ENCODE measurements around the gene ARHGEF16. TPM values are rescaled to one million over a fixed set of nuclear protein-coding genes. Genes with fewer than 3 reads are reported as not detected.

The ARHGEF16 gene
- total RNA-seq, 1 experiment from 2014 or later, result 17.2 TPM

- TF ChIP-seq, protein P1, sequence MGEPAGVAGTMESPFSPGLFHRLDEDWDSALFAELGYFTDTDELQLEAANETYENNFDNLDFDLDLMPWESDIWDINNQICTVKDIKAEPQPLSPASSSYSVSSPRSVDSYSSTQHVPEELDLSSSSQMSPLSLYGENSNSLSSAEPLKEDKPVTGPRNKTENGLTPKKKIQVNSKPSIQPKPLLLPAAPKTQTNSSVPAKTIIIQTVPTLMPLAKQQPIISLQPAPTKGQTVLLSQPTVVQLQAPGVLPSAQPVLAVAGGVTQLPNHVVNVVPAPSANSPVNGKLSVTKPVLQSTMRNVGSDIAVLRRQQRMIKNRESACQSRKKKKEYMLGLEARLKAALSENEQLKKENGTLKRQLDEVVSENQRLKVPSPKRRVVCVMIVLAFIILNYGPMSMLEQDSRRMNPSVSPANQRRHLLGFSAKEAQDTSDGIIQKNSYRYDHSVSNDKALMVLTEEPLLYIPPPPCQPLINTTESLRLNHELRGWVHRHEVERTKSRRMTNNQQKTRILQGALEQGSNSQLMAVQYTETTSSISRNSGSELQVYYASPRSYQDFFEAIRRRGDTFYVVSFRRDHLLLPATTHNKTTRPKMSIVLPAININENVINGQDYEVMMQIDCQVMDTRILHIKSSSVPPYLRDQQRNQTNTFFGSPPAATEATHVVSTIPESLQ (CRISPR knock-in tag; IDR thresholded peaks at IDR 0.05), result no peak
- no peak for TF ChIP-seq AFF4 (CRISPR knock-in tag; IDR thresholded peaks at IDR 0.05; ENCODE audit: borderline replicate concordance)
- TF ChIP-seq CREM (CRISPR knock-in tag; IDR thresholded peaks at IDR 0.05), result no peak
- TF ChIP-seq IRF2 (CRISPR knock-in tag; IDR thresholded peaks at IDR 0.05; ENCODE audit: borderline replicate concordance, low read depth), result no peak
- TF ChIP-seq ELF4 (CRISPR knock-in tag; IDR thresholded peaks at IDR 0.05; ENCODE audit: low read depth), result no peak
- no peak for TF ChIP-seq TCF7 (CRISPR knock-in tag; IDR thresholded peaks at IDR 0.05; ENCODE audit: low read depth)
- TF ChIP-seq ESRRA (CRISPR knock-in tag; IDR thresholded peaks at IDR 0.05; ENCODE audit: borderline replicate concordance), result no peak
- no peak for TF ChIP-seq MYBL2 (CRISPR knock-in tag; IDR thresholded peaks at IDR 0.05)
- TF ChIP-seq SP1 (CRISPR knock-in tag; conservative IDR thresholded peaks at IDR 0.05), result no peak
- TF ChIP-seq, protein P2, sequence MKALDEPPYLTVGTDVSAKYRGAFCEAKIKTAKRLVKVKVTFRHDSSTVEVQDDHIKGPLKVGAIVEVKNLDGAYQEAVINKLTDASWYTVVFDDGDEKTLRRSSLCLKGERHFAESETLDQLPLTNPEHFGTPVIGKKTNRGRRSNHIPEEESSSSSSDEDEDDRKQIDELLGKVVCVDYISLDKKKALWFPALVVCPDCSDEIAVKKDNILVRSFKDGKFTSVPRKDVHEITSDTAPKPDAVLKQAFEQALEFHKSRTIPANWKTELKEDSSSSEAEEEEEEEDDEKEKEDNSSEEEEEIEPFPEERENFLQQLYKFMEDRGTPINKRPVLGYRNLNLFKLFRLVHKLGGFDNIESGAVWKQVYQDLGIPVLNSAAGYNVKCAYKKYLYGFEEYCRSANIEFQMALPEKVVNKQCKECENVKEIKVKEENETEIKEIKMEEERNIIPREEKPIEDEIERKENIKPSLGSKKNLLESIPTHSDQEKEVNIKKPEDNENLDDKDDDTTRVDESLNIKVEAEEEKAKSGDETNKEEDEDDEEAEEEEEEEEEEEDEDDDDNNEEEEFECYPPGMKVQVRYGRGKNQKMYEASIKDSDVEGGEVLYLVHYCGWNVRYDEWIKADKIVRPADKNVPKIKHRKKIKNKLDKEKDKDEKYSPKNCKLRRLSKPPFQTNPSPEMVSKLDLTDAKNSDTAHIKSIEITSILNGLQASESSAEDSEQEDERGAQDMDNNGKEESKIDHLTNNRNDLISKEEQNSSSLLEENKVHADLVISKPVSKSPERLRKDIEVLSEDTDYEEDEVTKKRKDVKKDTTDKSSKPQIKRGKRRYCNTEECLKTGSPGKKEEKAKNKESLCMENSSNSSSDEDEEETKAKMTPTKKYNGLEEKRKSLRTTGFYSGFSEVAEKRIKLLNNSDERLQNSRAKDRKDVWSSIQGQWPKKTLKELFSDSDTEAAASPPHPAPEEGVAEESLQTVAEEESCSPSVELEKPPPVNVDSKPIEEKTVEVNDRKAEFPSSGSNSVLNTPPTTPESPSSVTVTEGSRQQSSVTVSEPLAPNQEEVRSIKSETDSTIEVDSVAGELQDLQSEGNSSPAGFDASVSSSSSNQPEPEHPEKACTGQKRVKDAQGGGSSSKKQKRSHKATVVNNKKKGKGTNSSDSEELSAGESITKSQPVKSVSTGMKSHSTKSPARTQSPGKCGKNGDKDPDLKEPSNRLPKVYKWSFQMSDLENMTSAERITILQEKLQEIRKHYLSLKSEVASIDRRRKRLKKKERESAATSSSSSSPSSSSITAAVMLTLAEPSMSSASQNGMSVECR (CRISPR knock-in tag; IDR thresholded peaks at IDR 0.05; ENCODE audit: borderline replicate concordance), result no peak
- TF ChIP-seq GTF2I (CRISPR knock-in tag; conservative IDR thresholded peaks at IDR 0.05), result no peak
- no peak for TF ChIP-seq IRF1 (CRISPR knock-in tag; IDR thresholded peaks at IDR 0.05)
Observed at GRCh38 chr1:3506041-3506440, 51.6 kb downstream of the ARHGEF16 start (continued).

GRCh38 chr1:3506943-3507342, 52.5 kb downstream of the ARHGEF16 start:
- Mint-ChIP-seq H3K27ac (no peak overlapping the region; the same call in 1 of the 2 replicates), H3K4me1 (no peaks in the 10 kb centered on the region), H3K4me3 (no peak overlapping the region), H3K9me3 (no peaks in the 10 kb centered on the region), H3K27me3 (ENCODE audit: low read depth) (no peaks in the 10 kb centered on the region), H3K36me3 (no peaks in the 10 kb centered on the region)
- ATAC-seq (no peak), DNase-seq (ENCODE audit: low spot score) (no peak)
- ChIA-PET CTCF (interaction anchor here (1.0 to 5.4 kb wide), 5 partner anchors 11 to 114 kb away, joined by 3 to 34 read pairs (median 8); no protein-coding TSS in a partner anchor), POLR2A (no interaction called here)
- TF ChIP-seq, protein P3, sequence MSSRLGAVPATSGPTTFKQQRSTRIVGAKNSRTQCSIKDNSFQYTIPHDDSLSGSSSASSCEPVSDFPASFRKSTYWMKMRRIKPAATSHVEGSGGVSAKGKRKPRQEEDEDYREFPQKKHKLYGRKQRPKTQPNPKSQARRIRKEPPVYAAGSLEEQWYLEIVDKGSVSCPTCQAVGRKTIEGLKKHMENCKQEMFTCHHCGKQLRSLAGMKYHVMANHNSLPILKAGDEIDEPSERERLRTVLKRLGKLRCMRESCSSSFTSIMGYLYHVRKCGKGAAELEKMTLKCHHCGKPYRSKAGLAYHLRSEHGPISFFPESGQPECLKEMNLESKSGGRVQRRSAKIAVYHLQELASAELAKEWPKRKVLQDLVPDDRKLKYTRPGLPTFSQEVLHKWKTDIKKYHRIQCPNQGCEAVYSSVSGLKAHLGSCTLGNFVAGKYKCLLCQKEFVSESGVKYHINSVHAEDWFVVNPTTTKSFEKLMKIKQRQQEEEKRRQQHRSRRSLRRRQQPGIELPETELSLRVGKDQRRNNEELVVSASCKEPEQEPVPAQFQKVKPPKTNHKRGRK (CRISPR knock-in tag; IDR thresholded peaks at IDR 0.05; ENCODE audit: borderline replicate concordance), result no peak
- TF ChIP-seq ESRRA (CRISPR knock-in tag; IDR thresholded peaks at IDR 0.05; ENCODE audit: borderline replicate concordance) (no peak), NR2C2 (CRISPR knock-in tag; IDR thresholded peaks at IDR 0.05) (no peak), RORB (CRISPR knock-in tag; IDR thresholded peaks at IDR 0.05) (no peak), FOXK1 (CRISPR knock-in tag; IDR thresholded peaks at IDR 0.05) (no peak), JUN (CRISPR knock-in tag; IDR thresholded peaks at IDR 0.05) (no peak), ATF1 (CRISPR knock-in tag; IDR thresholded peaks at IDR 0.05) (no peak), OVOL2 (CRISPR knock-in tag; IDR thresholded peaks at IDR 0.05; ENCODE audit: borderline replicate concordance) (no peak)
- TF ChIP-seq, protein P1 (CRISPR knock-in tag; IDR thresholded peaks at IDR 0.05), result no peak
- TF ChIP-seq, protein P4, sequence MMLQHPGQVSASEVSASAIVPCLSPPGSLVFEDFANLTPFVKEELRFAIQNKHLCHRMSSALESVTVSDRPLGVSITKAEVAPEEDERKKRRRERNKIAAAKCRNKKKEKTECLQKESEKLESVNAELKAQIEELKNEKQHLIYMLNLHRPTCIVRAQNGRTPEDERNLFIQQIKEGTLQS (CRISPR knock-in tag; conservative IDR thresholded peaks at IDR 0.05), result no peak
- TF ChIP-seq, protein P5, sequence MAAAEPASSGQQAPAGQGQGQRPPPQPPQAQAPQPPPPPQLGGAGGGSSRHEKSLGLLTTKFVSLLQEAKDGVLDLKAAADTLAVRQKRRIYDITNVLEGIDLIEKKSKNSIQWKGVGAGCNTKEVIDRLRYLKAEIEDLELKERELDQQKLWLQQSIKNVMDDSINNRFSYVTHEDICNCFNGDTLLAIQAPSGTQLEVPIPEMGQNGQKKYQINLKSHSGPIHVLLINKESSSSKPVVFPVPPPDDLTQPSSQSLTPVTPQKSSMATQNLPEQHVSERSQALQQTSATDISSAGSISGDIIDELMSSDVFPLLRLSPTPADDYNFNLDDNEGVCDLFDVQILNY (CRISPR knock-in tag; IDR thresholded peaks at IDR 0.05), result no peak

Measured in WTC11 (cell line).